Measurements from ENCODE around the gene ZNF768. TPM values are rescaled to one million over a fixed set of nuclear protein-coding genes. Genes with fewer than 3 reads are reported as not detected.

Gene ZNF768
- total and polyA plus RNA-seq, 2 donors (not counting 1 experiment from before 2014, with no cell fraction given): 8.2 to 23.9 TPM

DNA sequence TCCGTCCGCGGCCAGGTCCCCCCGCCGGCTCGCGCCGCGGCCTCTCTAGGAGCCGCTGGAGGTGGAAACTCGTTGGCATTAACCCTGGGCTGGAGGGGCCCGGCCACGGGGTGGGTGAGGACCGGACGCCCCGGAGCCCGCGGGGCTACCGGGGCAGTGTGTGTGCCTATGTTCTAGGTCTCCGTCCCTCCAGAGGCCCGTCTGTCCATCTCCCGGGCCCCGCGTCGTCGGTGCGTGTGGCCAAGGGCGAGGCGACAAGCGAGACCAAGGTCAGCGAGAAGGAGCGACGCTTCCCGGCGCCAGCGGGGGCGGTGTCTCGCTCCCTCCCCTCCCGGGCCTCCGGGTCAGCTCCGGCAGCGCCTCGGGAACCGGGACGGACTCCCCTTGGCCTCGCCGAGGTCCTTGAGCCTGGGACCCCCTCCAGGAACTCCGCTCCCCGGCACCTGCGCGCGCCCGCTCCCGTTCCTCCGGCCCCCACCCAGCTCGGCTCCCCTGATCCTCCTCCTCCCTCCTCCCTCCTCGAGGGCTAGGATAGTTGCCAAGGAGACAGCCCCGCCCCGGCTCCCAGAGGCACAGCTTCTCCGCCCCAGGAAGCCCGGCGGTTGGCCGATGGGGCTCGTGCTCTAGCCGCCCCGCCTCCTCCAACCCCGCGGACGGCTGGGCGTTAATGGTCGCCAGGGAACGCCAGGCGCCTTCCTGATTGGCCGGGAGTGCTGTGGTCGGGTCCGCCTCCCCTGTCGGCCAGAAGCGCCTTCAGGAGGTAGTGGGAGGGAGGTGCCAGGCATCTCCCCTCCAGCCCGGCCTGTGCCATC is 663 bp upstream of the ZNF768 start:
- TF ChIP-seq, protein P1, sequence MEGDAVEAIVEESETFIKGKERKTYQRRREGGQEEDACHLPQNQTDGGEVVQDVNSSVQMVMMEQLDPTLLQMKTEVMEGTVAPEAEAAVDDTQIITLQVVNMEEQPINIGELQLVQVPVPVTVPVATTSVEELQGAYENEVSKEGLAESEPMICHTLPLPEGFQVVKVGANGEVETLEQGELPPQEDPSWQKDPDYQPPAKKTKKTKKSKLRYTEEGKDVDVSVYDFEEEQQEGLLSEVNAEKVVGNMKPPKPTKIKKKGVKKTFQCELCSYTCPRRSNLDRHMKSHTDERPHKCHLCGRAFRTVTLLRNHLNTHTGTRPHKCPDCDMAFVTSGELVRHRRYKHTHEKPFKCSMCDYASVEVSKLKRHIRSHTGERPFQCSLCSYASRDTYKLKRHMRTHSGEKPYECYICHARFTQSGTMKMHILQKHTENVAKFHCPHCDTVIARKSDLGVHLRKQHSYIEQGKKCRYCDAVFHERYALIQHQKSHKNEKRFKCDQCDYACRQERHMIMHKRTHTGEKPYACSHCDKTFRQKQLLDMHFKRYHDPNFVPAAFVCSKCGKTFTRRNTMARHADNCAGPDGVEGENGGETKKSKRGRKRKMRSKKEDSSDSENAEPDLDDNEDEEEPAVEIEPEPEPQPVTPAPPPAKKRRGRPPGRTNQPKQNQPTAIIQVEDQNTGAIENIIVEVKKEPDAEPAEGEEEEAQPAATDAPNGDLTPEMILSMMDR (conservative IDR thresholded peaks at IDR 0.05 in 1 of 2, IDR thresholded peaks at IDR 0.05 in 1 of 2; ENCODE audit: low read depth in 1 of 2, low read length in 2 of 2): peak; percentile 29 to 30
- no peak for TF ChIP-seq EZH2 (IDR thresholded peaks at IDR 0.05; ENCODE audit: low read length, missing control alignments)
- Histone ChIP-seq H3K36me3 (ENCODE audit: control insufficient read depth, insufficient read depth, low read length) (peaks cover 8% of the 10 kb centered on the region), H3K4me3 (replicated peaks in 1 of 4; ENCODE audit: control extremely low read depth in 1 of 4, insufficient read depth in 1 of 4, low read depth in 3 of 4, low read length in 4 of 4) (peak overlapping the region; percentile 67 to 87 (median 80)), H3K27ac (ENCODE audit: insufficient read depth, low read length) (peak overlapping the region; percentile 92), H3K4me2 (ENCODE audit: extremely low read depth, insufficient read depth, low read length) (peak overlapping the region; percentile 65), H3K27me3 (ENCODE audit: control insufficient read depth, insufficient read depth, low read length) (no peaks in the 10 kb centered on the region), H3K4me1 (ENCODE audit: control insufficient read depth, extremely low read depth, insufficient read depth, low read length) (peaks cover 3% of the 10 kb centered on the region), H3K9ac (ENCODE audit: insufficient read depth, low read length) (peak overlapping the region; percentile 87), H4K20me1 (ENCODE audit: control insufficient read depth, extremely low read depth, insufficient read depth, low read length) (no peaks in the 10 kb centered on the region), H3K79me2 (ENCODE audit: control insufficient read depth, insufficient read depth, low read length) (no peaks in the 10 kb centered on the region), H3K9me3 (ENCODE audit: control insufficient read depth, insufficient read depth, low read depth, low read length) (no peaks in the 10 kb centered on the region), H2AFZ (ENCODE audit: low read length) (peak overlapping the region; percentile 79)
- peak; percentile 97 for DNase-seq (ENCODE audit: low read depth in 2 of 2)

DNA sequence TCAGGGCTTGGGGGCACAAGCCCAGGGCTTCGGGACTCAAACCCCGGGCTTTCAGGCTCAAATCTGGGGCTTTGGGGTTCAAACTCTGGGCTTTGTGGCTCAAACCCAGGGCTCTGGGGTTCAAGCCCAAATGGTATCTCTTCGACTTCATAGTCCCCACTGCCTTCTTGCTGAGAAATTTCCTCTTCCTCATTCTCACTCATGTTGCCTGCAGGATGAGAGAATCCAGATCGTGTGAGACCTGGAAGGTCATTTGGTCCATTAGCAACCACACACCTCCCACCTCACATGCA is 576 bp downstream of the ZNF768 start:
- H3K27ac ChIP-seq (ENCODE audit: insufficient read depth, low read length): no peak overlapping the region

More for the DNA sequence above, 576 bp downstream of the ZNF768 start:
- no peaks in the 10 kb centered on the region for H3K27me3 ChIP-seq (ENCODE audit: control insufficient read depth, insufficient read depth, low read length)
- no peaks in the 10 kb centered on the region for H3K79me2 ChIP-seq (ENCODE audit: control insufficient read depth, insufficient read depth, low read length)
- peaks cover 3% of the 10 kb centered on the region for H3K4me1 ChIP-seq (ENCODE audit: control insufficient read depth, extremely low read depth, insufficient read depth, low read length)
- no peak overlapping the region for H2AFZ ChIP-seq (ENCODE audit: low read length)
- H3K4me2 ChIP-seq (ENCODE audit: extremely low read depth, insufficient read depth, low read length): peak overlapping the region; percentile 54
- no peak overlapping the region for H3K9ac ChIP-seq (ENCODE audit: insufficient read depth, low read length)
- H3K36me3 ChIP-seq (ENCODE audit: control insufficient read depth, insufficient read depth, low read length): peaks cover 7% of the 10 kb centered on the region
- DNase-seq (ENCODE audit: low read depth in 2 of 2): no peak
- H3K4me3 ChIP-seq (replicated peaks in 1 of 4; ENCODE audit: control extremely low read depth in 1 of 4, insufficient read depth in 1 of 4, low read depth in 3 of 4, low read length in 4 of 4): peak overlapping the region; percentile 58 to 80 (median 66)
- H3K9me3 ChIP-seq (ENCODE audit: control insufficient read depth, insufficient read depth, low read depth, low read length): no peaks in the 10 kb centered on the region
- TF ChIP-seq, protein P1 (conservative IDR thresholded peaks at IDR 0.05 in 1 of 2, IDR thresholded peaks at IDR 0.05 in 1 of 2; ENCODE audit: low read depth in 1 of 2, low read length in 2 of 2): no peak
- no peak for TF ChIP-seq EZH2 (IDR thresholded peaks at IDR 0.05; ENCODE audit: low read length, missing control alignments)
- no peaks in the 10 kb centered on the region for H4K20me1 ChIP-seq (ENCODE audit: control insufficient read depth, extremely low read depth, insufficient read depth, low read length)
